Osteoblast (primary cell): ENCODE data around the gene RAD51B. TPM values are rescaled to one million over a fixed set of nuclear protein-coding genes. Genes with fewer than 3 reads are reported as not detected.

Experiments used
- DNase-seq: peaks from one replicate; pipeline ENCODE4 v3.0.0; 2011; ENCODE audit warnings: low spot score, mixed read lengths; ENCODE audit not compliant: insufficient read length; ENCODE audit errors: missing footprints
- H2AFZ ChIP-seq: 2 replicates; pipeline ENCODE4 v1.6.0; 2011; ENCODE audit warnings: mild to moderate bottlenecking, low read length
- H3K27ac ChIP-seq: 2 replicates; pipeline ENCODE4 v1.5.1; 2011; ENCODE audit warnings: mild to moderate bottlenecking, low read depth, low read length, moderate library complexity
- H3K27me3 ChIP-seq: 2 replicates; pipeline ENCODE4 v1.6.0; 2012; ENCODE audit warnings: mild to moderate bottlenecking, control low read depth, inconsistent platforms, low read length, moderate library complexity; ENCODE audit not compliant: insufficient read depth
- H3K36me3 ChIP-seq: 2 replicates; pipeline ENCODE4 v1.5.1; 2011; ENCODE audit warnings: mild to moderate bottlenecking, low read length, control low read depth, moderate library complexity; ENCODE audit not compliant: insufficient read depth
- H3K4me1 ChIP-seq: 2 replicates; pipeline ENCODE4 v1.5.1; 2011; ENCODE audit warnings: mild to moderate bottlenecking, low read length, control low read depth, moderate library complexity; ENCODE audit not compliant: insufficient read depth
- H3K4me2 ChIP-seq: 2 replicates; pipeline ENCODE4 v1.6.0; 2011; ENCODE audit warnings: mild to moderate bottlenecking, low read length; ENCODE audit not compliant: insufficient read depth
- H3K4me3 ChIP-seq: fragments of 200-600 bp; sonication (generic); 3 replicates; pipeline ENCODE4 v1.5.1; 2012; ENCODE audit warnings: mild to moderate bottlenecking, low read length, inconsistent platforms; ENCODE audit not compliant: insufficient read depth
- H3K79me2 ChIP-seq: 2 replicates; pipeline ENCODE4 v1.6.0; 2012; ENCODE audit warnings: mild to moderate bottlenecking, low read length, control low read depth, inconsistent platforms; ENCODE audit not compliant: insufficient read depth
- H3K9me3 ChIP-seq: 2 replicates; pipeline ENCODE4 v1.5.1; 2011; ENCODE audit warnings: low read depth, low read length, control low read depth
- H4K20me1 ChIP-seq: 2 replicates; pipeline ENCODE4 v1.6.0; 2012; ENCODE audit warnings: mild to moderate bottlenecking, low read length, control low read depth; ENCODE audit not compliant: insufficient read depth
- CTCF ChIP-seq: IDR thresholded peaks from 2 replicates; pipeline ENCODE4 v1.5.1; 2011; ENCODE audit warnings: mild to moderate bottlenecking, low read depth, low read length, moderate library complexity; ENCODE audit errors: extremely low read depth
- total RNA-seq: library from RNA; depleted of rRNA; stranded (reverse); fragments of >200 nt; gene quantifications from 2 replicates; pipeline ENCODE4 v1.2.3, GENCODE V29; 2012

RAD51B gene
- total RNA-seq, 1 donor, result 13.8 TPM

GRCh38 chr14:68397822-68398221 is 578.2 kb downstream of the RAD51B start:
- H3K9me3 ChIP-seq, result no peaks in the 10 kb centered on the region
- no peak overlapping the region for H3K27ac ChIP-seq
- H4K20me1 ChIP-seq, result no peaks in the 10 kb centered on the region
- H3K4me3 ChIP-seq, result no peak overlapping the region
- H3K4me2 ChIP-seq, result no peak overlapping the region
- no peak for TF ChIP-seq CTCF
- no peaks in the 10 kb centered on the region for H3K79me2 ChIP-seq
- no peaks in the 10 kb centered on the region for H3K27me3 ChIP-seq
- H3K4me1 ChIP-seq, result peaks cover 50% of the 10 kb centered on the region
- DNase-seq, result peak; percentile 8
- no peak overlapping the region for H2AFZ ChIP-seq
- no peaks in the 10 kb centered on the region for H3K36me3 ChIP-seq

- no peaks in the 10 kb centered on the region for H3K36me3 ChIP-seq
- TF ChIP-seq CTCF, result no peak
- no peaks in the 10 kb centered on the region for H3K9me3 ChIP-seq
- no peaks in the 10 kb centered on the region for H3K27me3 ChIP-seq
- DNase-seq, result no peak
- H3K79me2 ChIP-seq, result no peaks in the 10 kb centered on the region
- no peaks in the 10 kb centered on the region for H4K20me1 ChIP-seq
- peaks cover 51% of the 10 kb centered on the region for H3K4me1 ChIP-seq
- H3K27ac ChIP-seq, result no peak overlapping the region
- H3K4me3 ChIP-seq, result no peak overlapping the region
- H2AFZ ChIP-seq, result no peak overlapping the region
- no peak overlapping the region for H3K4me2 ChIP-seq
Observed at GRCh38 chr14:68398370-68398769, 578.8 kb downstream of the RAD51B start.

- Histone ChIP-seq H3K4me1 (peaks cover 56% of the 10 kb centered on the region), H3K27ac (no peak overlapping the region)
Observed at GRCh38 chr14:68399971-68400370, 580.4 kb downstream of the RAD51B start.

GRCh38 chr14:68401317-68401716 is 581.7 kb downstream of the RAD51B start:
- DNase-seq, result no peak
- Histone ChIP-seq H3K27me3 (no peaks in the 10 kb centered on the region), H2AFZ (no peak overlapping the region), H3K4me1 (peaks cover 55% of the 10 kb centered on the region), H3K4me3 (no peak overlapping the region), H3K36me3 (no peaks in the 10 kb centered on the region), H4K20me1 (no peaks in the 10 kb centered on the region), H3K9me3 (no peaks in the 10 kb centered on the region), H3K4me2 (no peak overlapping the region), H3K27ac (no peak overlapping the region), H3K79me2 (no peaks in the 10 kb centered on the region)
- TF ChIP-seq CTCF, result no peak

More at GRCh38 chr14:68399971-68400370, 580.4 kb downstream of the RAD51B start:
- Histone ChIP-seq H3K4me3 (no peak overlapping the region), H3K9me3 (no peaks in the 10 kb centered on the region), H2AFZ (no peak overlapping the region), H3K27me3 (no peaks in the 10 kb centered on the region), H3K4me2 (no peak overlapping the region), H3K36me3 (no peaks in the 10 kb centered on the region), H4K20me1 (no peaks in the 10 kb centered on the region), H3K79me2 (no peaks in the 10 kb centered on the region)
- no peak for DNase-seq
- no peak for TF ChIP-seq CTCF
